Endometrial microvascular endothelial cells (primary cell): Measurements from ENCODE around the gene PAX5. TPM values are rescaled to one million over a fixed set of nuclear protein-coding genes. Genes with fewer than 3 reads are reported as not detected.

Experiments
- in situ Hi-C: cut with HindIII; loops from 2 replicates; pipeline ENCODE4 v1.10.0; 2017; ENCODE audit warnings: low sequenced_read_pairs, low pct_unique_long_range_greater_than_20kb; ENCODE audit errors: inconsistent ontology term
- total RNA-seq: library from RNA; depleted of rRNA; stranded (reverse); fragments of >200 nt; gene quantifications from one replicate; pipeline ENCODE4 v1.2.3, GENCODE V29; 2015; ENCODE audit errors: inconsistent ontology term

Gene PAX5
- total RNA-seq, 1 donor from 2014 or later: not detected

DNA sequence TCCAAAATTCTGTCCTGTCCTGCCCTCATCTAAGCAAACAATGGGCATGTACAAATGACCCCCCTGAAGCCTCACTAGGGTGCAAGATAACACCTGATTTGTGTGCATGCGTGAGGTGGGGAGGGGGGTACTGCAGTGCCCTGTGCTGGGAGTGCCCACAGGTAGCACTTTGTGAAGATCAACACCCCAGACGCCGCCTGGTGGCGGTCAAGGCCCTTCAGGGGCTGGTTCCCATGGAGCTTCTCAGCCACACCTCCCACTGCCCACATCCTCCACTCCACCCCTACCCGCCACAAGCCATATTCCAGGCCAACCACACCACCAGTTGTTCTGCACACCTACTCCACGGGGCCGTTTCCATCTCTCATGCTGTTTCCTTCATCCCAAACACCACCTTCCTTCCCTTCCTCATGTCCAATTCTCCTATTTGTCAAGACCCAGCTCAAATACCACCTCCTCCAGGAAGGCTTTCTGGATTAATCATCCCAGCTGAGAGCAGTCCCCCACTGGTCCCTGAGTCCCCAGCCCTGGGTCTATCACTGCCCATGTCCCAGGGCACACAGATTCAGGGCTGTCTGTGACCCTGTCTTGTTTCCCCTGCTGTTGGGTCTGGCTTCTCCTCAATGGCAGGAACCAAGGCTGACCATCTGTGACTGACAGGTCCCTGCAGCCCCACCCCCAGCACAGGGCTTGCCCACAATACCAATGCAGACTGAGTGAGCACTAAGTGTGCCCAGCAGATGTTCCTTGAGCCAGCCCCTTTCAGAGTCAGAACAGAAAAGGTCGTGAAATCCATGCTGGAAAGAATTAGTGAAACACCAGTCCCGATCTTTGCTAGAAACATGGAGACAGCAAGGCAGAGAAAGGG lies 178.4 kb downstream of the PAX5 start:
- in situ Hi-C loops: no loop called here

DNA sequence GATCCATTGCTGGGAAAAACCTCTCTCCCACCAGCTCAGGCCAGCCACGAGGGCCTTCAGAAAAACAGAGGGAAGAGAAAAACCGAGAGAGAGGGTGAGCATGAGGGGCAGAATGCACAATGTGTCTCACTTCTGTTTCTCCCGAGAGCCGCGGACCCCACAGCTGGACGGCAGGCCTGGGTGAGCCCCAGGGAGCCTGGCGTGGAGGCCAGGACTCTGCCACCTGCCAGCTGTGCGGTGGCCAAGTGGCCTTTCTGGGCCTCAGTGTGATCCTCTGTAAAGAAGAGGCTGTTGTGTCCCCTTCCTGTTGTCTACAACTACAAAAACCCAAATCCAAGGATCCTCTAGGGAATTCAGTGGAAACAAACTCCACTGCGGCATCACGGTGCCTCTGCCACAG lies 179.3 kb downstream of the PAX5 start:
- in situ Hi-C loops: no loop called here

DNA sequence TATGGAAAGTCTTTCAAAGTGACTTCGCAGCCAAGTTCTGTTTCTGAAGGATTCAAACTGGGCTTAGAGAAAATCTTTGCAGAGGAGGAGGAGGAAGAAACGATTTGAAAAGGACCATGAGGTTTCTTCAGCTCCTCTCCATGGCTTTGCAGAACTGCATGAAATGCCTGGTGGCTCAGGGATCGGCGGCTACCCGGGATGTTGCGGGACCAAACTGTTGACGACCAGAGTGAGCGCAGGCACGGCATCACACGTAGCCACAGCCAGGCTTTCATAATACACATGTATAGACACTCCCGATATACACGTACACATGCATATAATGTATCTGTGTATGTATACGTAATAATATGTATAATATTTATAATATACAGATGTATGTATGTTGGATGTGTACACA lies 180.0 kb downstream of the PAX5 start:
- in situ Hi-C loops: no loop called here

DNA sequence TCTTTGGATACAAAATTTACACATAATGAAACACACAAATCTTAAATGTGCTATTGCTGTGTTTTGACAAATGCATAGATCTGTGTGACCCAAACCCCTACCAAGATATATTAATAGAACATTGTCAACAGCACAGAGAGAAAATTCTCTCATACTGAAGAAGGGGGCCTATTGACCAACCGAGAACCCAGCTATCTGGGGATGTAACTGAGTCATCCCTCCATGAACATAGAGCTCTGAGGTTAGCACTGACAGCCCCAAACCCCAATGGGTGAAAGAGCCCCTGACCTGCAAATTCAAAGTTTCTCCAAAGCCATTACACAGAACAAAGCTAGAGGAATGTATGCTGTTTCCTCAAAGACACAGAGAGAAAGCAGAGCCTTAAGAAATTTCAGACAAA lies 180.8 kb downstream of the PAX5 start:
- in situ Hi-C loops: no loop called here

DNA sequence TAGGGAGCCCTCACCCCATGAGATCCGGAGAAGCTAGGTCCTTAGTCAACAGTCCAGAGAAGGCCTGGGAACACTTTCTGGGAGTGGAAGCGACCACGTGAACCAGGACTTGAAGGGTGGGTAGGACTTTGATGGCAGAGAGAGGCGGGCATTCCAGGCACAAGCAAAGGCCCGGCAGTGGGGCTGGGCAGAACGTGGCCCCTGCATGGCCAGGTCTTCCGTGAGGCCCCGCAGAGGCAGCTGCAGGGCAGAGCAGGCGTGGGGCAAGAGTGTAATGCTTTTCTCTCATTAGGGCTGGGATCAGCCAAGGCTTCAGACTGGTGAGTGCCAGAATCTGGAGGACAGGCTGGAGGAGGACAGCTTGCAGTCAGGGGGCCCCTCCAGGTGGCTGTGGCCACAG lies 184.1 kb downstream of the PAX5 start:
- in situ Hi-C loops: no loop called here

DNA sequence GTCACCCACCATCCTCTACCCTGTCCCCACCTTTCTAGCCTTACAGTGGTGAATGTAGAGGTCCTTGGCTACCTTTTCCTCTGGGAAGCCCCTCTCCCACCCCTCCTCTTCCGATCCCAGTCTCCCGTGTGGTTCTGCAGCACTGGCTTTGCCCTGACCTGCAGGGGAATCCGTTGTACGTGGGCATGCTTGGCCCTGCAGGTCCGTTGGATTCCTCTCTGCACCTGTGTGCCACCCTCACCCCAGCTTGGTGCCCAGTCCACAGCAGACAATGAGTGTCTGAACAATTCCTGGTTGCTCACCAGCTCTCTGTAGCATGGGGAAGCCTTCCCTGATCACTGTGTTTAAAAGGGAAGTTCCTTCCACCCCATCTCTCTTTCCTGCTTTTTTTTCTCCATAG lies 185.1 kb downstream of the PAX5 start:
- in situ Hi-C loops: no loop called here

DNA sequence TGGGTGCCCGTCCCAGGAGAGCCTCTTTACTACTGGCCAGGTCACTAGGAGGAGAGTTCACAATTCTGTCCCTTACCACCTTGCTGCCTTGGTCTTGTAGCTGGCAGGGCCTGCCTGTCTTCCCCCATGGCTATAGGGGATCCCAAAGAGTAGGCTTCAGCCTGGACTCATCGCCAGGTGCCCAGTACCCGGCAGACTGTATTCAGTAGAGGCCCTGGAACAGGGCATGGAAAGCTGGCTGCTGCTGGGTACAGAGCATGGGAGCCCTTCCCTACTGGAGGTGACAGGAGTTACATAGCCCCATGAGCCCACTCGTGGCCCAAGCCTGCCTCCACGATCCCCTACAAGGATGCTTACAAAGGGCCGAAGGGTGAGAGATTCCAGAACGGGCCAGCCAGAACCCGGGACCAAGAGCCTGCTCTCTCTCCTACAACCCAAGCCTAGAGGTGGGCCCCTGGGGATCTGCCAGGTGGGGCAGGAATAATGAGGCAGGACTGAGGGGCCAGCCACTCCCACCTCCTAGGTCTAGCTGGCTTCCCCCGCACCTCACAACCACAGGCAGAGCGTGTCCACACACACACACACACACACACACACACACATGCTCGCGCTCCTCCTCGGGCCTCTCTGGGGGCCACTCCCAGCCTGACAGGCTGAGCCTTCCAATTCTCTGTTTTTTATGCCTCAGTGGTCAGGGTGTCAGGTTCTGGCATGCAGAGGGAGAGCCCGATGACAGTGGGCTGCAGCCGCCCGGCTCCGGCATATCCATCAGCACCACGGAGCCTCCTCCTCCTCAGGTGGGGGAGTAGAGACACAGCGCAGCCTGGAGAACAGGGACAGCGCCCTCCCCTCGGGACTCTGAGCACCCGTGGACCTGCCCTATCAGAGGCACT lies 186.0 kb downstream of the PAX5 start:
- in situ Hi-C loops: no loop called here

DNA sequence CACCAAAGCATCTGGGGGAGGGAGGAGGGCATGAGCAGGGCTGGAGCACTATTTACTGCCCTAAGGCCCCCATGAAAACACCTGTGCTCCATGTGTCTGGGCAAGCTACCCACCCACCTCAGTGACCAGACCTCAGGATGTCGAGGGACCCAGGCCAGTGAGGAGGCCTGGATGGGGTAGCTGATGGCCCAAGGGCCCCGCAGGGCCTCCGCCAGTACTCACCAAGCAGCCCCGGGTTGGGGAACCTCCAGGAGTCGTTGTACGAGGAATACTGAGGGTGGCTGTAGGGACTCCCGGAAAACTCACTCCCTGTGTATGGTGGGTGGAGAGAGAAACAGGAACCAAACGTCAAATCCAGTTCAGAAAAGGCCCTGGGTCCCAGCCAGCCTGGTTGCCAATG lies 187.4 kb downstream of the PAX5 start:
- in situ Hi-C loops: no loop called here

DNA sequence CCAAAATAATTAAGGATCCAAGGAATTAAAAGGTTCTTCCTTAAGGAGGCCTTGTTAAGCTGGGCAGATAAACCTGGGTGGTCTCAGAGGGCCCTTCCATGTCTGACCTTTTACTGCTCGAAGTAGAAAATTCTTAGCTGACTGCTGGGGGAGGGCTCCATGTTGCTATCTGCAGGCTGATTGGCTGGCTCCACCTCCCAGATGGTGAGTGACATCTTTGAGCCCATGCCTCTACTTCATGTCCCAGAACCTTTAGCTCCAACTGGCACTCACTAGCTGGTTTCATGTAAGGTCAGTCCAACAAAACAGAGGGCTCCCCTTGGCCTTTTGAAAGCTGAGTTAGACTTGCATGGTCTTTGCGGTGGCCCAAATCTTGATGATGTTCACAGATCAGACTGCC lies 188.2 kb downstream of the PAX5 start:
- in situ Hi-C loops: no loop called here

DNA sequence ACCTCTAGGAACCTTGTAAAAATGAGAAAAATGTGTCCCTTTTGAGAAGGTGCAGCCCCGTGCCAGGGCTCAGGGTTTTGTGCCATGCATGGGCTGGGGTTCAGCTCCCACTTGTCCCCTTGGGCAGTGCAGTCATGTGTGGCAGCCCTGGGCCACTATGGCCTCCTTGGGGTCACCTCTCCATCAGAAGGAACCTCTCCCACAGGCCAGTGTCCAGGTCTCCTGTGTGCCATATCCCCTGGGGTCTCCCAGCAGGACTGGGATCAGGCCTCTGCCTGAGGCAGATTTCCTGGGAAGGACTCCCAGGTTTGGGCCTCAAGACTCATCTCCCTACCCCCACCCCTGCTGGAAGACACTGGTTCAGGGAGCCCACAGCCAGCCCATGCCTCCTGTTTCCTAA lies 189.1 kb downstream of the PAX5 start:
- in situ Hi-C loops: no loop called here

DNA sequence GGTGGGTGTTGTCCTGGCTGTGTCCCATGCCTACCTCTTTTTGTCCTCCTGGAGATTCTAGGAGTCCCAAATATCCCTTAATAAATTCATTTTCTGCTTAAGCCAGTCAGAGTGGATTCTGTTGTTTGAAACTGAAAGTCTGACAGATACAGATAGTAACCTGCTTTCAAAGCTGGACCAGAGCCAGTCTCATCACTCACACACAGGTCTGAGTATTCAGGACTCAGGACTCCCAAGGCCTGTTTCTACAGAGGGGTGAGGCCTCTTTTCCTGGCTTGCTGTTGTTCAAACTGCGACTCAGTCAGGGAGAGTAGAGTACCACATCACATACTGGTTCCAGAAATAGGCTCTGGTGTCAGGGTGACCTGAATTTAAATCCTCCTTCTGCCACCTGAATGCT lies 190.1 kb downstream of the PAX5 start:
- in situ Hi-C loops: no loop called here

DNA sequence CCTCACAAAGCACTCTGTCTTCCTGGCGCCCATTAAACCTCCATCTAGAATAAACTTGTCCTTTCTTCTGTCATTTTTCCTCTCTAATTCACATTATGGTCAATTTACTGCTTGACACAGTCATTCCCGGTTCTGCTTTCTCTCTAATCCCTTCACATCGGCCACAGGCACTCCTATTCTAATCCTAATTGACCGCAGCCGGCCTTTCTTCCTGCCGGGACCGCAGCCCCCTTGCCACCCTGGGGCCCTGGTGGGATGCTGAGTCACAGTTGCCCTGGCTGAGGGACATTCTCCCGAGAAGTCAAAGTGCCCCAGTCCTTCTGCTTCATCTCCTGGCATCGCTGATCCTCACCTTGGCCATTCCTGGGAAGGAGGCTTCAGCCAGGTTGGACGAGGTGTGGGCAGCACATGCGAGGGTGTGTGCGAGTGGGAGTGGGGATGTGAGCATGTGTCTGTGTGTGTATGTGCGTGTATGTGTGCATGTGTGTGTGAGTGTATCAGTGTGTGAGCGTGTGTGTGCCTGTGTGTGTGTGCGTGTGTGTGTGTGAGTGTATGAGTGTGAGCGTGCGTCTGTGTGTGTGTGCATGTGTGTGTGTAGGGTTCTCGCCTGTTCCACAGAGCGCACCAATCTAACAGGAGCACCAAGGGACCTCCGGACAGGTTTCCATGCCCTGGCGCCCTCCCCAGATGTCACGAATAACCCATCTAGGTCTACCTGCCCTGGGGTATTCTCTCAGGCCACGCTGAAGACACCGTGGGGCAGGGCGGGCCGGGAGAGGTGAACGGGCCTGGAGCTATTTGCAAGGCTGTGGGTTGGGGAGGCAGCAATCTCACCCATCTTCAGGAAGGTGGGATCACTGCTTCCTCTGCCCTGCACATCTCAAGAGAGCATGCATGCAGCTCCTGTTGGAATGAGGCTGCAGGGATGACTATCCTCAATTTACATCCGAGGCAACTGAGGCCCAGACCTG lies 191.2 kb downstream of the PAX5 start:
- in situ Hi-C loops: no loop called here

DNA sequence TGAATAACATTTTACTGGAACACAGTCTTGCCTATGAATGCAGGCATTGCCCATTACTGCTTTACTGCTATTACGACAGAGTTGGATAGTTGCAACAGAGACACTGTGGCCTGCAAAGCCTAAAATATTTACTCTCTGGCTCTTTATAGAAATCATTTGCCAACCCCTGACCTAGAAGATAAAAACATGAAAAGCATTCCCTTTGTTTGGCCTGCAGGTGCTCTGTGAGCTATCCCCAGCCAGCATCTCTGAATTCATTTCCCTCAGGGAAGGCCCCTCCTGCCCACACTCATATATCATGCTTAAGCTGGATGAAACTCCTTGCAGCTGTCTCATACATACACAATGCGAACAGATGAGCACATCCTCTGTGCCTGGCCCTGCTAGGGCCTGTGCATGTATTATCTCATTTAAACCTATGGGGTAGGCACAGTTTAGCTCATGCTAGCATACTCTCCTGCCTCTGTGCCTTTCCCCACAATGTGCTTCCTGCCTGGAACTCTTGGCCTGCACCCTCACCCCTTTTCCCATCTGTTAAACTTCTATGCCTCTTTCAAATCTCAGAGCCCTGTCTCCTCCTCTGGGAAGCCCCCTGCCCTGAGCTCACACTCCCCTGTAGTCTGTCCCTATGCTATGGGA lies 193.1 kb downstream of the PAX5 start:
- in situ Hi-C loops: no loop called here

DNA sequence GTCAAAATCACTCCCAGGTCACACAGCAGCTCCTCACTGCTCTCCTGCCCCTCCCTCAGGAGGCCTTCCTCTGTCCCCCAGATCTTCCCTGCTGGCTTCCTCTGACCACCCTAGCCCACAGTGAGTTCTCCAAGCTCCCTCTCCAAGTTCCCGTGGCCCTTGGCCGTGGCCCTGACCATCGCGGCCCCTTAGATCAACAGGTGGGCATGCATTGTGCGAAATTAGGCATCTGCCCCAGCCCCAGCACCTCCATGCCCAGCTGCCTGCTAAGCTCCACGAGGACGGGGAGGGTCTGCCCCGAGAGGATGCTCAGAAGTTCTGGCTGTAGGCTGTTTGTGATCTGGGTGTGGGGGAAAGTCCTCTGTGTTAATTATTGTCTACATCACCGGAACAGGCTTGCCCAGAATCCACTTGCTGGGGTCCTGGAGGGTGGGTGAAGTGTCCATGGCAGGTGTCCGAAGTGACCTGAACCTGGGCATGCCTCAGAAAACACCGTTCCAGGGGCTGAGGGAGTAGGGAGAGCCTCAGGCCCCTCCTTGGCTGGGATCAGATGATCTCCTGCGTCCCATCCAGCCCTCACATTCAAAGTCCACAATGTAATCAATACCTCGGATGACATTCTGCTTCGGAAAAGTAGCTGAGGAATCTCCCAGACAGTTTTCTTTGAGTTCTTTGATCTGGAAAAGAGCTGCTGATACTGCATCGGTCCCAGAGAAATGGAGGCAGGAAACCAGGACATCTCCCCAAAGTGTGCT lies 194.8 kb downstream of the PAX5 start:
- in situ Hi-C loops: no loop called here

DNA sequence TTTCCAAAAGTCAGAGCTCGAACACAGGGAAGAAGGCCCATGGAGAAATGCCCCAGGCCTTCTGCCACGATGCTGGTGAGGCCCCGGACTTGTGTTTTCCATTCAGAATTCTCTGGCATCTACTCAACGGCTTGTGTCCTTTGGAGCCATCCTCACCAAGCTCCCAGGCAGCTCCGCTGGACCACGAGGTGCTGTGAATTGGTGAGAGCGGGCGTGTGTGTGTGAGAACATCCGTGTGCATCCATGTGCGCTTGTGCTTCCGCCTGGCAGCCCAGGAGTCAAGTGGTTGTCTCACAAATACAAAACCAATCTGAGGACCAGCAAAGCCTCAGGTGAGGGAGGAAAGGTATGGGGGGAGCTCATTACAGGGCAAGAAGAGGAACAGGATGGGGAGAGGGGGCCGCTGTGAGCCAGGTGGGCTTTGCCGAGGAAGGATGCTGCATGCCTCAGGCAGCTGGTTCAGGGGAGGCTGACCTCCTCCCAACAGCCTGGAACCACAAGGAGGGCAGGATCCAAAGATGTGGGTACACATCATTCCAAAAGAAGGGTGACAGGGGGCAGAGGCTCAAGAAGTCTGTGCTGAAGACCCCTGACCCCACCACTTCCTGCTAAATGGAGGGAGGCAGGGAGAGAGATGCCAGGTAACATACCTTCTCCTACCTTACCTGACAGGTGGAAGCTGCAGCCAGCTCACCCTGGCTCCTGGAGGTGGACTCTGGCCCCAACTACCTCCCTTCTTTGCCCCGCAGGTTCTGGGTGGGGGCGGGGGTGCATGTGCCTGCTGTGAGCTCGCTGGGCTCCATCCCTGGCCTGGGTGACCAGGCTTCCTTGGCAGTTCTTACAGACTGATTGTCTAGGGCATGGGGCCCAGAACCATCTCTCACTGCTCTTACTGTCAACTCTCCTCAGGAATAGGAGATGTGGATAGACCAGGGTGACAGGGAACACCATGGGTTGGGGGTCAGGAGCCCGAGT lies 196.3 kb downstream of the PAX5 start:
- in situ Hi-C loops: no loop called here

DNA sequence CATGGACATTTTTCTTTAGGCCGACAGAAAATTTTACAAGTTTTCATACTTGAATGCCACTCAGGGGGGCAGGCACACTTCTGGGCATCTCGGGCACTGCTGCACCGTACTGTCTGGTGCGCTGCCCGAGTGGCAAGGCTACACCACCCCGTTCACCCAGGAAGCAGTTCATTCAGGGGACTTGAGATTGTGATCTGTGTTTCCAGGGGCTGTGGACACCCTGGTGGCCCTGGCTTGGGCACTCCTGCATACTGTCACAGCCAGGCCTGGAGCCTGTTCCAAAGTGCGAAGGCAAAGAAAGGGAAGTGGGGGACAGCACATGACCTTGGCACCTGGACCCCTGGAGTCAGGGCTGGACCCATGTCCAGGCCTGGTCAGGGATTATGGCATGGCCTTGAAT lies 197.6 kb downstream of the PAX5 start:
- in situ Hi-C loops: no loop called here
